Endothelial cell of umbilical vein (primary cell): ENCODE measurements around the gene ACAP2. TPM values are rescaled to one million over a fixed set of nuclear protein-coding genes. Genes with fewer than 3 reads are reported as not detected.

ENCODE experiments used
- polyA plus RNA-seq, 4 experiments: library from polyadenylated mRNA; depleted of rRNA in 3 of 4; stranded (reverse) in 3 of 4; unstranded in 1 of 4; fragments of >200 nt; gene quantifications; 2 replicates each; pipeline versions ENCODE4 v1.2.1 to v1.2.3, GENCODE V29; 2011 to 2012; ENCODE audit warnings: missing spikeins in 1 of 4
- small RNA-seq: library from RNA; depleted of rRNA; stranded (forward); fragments of <200 nt; gene quantifications from one replicate; pipeline ENCODE3, GENCODE V24; 2012; ENCODE audit warnings: low replicate concordance, low read depth; ENCODE audit not compliant: insufficient read depth, insufficient read length
- total RNA-seq: library from RNA; stranded (reverse); gene quantifications from 2 replicates; pipeline ENCODE4 v1.2.3, GENCODE V29; 2021

Gene ACAP2
- total and polyA plus RNA-seq, 2 donors (not counting 3 experiments of a cell fraction or from before 2014, with no cell fraction given): 13.6 to 36.9 TPM

Small RNA genes within 50 kb of the gene (small RNA-seq; reads per million reads assigned to genes)
- gene RF00019: not detected

Other genes with a start within 250 kb of the ACAP2 start
- 58.6 and 78.1 TPM in 2 replicates for gene XXYLT1, start 171.9 kb downstream of the ACAP2 start, total RNA-seq
- gene XXYLT1, start 171.9 kb downstream of the ACAP2 start, polyA plus RNA-seq: 54.4 and 60.4 TPM in 2 replicates
- gene PPP1R2, start 100.3 kb upstream of the ACAP2 start, total RNA-seq: 36.2 and 37.3 TPM in 2 replicates
- 18.1 and 19.9 TPM in 2 replicates for gene PPP1R2, start 100.3 kb upstream of the ACAP2 start, polyA plus RNA-seq
- 1.8 and 2.9 TPM in 2 replicates for gene APOD, start 140.9 kb upstream of the ACAP2 start, total RNA-seq
- gene APOD, start 140.9 kb upstream of the ACAP2 start, polyA plus RNA-seq: 2.2 and 3.1 TPM in 2 replicates